Glomerular endothelial cell (primary cell): ENCODE measurements around the gene COQ8A. TPM values are rescaled to one million over a fixed set of nuclear protein-coding genes. Genes with fewer than 3 reads are reported as not detected.

Experiments
- DNase-seq: peaks from one replicate; pipeline ENCODE4 v3.0.0-alpha.2; 2011; ENCODE audit warnings: low read depth, low spot score; ENCODE audit errors: extremely low read depth
- total RNA-seq: library from RNA; depleted of rRNA; stranded (reverse); fragments of >200 nt; gene quantifications from 2 replicates; pipeline ENCODE4 v1.2.3, GENCODE V29; 2015

Gene COQ8A
- total RNA-seq, 1 donor from 2014 or later = 8.4 TPM

- no peak for DNase-seq
Measured at GRCh38 chr1:226971765-226972164, 31.7 kb downstream of the COQ8A start.

- no peak for DNase-seq
Measured at GRCh38 chr1:226972931-226973330, 32.8 kb downstream of the COQ8A start.

- DNase-seq = no peak
Measured at GRCh38 chr1:226973371-226973897, 33.3 kb downstream of the COQ8A start.

- no peak for DNase-seq
Measured at GRCh38 chr1:226973898-226974543, 33.9 kb downstream of the COQ8A start.

- DNase-seq = no peak
Measured at GRCh38 chr1:226974544-226975258, 34.6 kb downstream of the COQ8A start.

GRCh38 chr1:226975259-226976250 is 35.5 kb downstream of the COQ8A start:
- DNase-seq = no peak

GRCh38 chr1:226976276-226976977 is 36.3 kb downstream of the COQ8A start:
- DNase-seq = no peak

GRCh38 chr1:226976978-226977642 is 37.0 kb downstream of the COQ8A start:
- DNase-seq = no peak

- no peak for DNase-seq
Measured at GRCh38 chr1:226977643-226978431, 37.7 kb downstream of the COQ8A start.

- no peak for DNase-seq
Measured at GRCh38 chr1:226978432-226979114, 38.5 kb downstream of the COQ8A start.

GRCh38 chr1:226979115-226979516 is 39.0 kb downstream of the COQ8A start:
- no peak for DNase-seq

GRCh38 chr1:226979517-226980121 is 39.5 kb downstream of the COQ8A start:
- DNase-seq = no peak

GRCh38 chr1:226980122-226980560 is 40.0 kb downstream of the COQ8A start:
- no peak for DNase-seq

- DNase-seq = no peak
Measured at GRCh38 chr1:226980565-226981385, 40.7 kb downstream of the COQ8A start.

- DNase-seq = no peak
Measured at GRCh38 chr1:226981386-226981817, 41.3 kb downstream of the COQ8A start.

GRCh38 chr1:226981838-226982237 is 41.7 kb downstream of the COQ8A start:
- no peak for DNase-seq
